ENCODE measurements around the gene TMEM135.
"Not testable (repeated sequence)": the region's sequence is repeated elsewhere in the genome, so short reads cannot be mapped to it uniquely, and the experiment has no call there.

The TMEM135 gene

GRCh38 chr11:87081358-87081757, 43.6 kb downstream of the TMEM135 start:
- DNase-seq, result no peak

DNA sequence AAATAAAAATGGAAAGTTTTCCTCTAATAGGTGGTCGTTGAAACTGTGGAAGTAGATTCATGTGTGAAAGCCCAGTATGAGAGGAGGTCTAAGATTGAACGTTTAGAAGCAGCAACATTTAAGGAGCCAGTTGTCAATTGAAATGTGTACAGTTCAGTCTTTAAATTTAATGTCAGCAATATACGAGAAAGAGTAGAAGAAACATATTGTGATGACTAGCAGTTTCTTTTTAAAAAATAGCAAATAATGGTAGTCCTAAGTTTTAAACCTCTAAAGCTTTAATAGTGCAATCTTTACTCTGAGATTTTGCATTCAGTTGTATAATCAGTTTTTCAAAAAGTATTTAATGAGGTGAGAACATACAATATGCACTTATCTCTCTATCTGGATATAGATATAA, 44.9 kb downstream of the TMEM135 start:
- DNase-seq, result no peak

- DNase-seq, result no peak
Measured at GRCh38 chr11:87083029-87083428, 45.3 kb downstream of the TMEM135 start.

GRCh38 chr11:87092159-87092558, 54.4 kb downstream of the TMEM135 start:
- no peak for DNase-seq

DNA sequence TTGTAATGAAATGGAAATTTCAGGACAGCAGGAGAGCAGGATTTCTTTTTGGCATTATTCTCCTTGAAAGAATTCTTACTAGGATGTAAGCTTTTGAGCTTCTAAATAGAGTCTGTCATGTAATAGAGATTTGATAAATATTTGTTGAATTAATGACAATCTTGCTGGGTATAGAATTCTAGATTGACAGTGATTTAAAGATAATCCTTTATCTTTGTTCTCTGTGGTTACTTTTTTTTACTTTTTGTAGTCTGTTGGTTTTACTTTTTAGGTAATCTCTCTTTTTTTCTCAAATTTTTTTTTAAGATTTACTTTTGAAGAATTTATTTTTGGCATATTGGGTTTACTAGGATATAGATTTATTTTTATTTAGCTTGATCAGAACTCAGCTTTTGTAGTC, 54.8 kb downstream of the TMEM135 start:
- no peak for DNase-seq

DNA sequence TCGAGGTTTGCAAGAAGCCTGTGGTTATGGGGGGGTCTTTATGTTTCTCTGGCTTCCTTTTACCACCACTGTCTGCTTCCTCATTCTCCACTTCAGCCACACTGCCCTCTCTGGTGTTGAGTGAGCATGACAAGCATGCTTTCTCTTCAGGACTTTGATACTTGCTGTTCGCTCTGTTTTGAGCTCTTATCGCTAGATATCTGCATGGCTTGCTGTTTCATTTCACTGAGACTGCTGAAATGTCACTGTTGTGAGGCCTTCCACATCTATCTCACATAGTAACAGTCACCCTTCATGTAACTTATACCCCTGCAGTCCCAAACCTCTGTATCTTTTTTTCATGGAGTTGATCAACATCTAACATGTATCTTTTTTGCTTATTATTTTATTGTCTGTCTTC, 59.8 kb downstream of the TMEM135 start:
- DNase-seq, result peak; percentile 37

DNA sequence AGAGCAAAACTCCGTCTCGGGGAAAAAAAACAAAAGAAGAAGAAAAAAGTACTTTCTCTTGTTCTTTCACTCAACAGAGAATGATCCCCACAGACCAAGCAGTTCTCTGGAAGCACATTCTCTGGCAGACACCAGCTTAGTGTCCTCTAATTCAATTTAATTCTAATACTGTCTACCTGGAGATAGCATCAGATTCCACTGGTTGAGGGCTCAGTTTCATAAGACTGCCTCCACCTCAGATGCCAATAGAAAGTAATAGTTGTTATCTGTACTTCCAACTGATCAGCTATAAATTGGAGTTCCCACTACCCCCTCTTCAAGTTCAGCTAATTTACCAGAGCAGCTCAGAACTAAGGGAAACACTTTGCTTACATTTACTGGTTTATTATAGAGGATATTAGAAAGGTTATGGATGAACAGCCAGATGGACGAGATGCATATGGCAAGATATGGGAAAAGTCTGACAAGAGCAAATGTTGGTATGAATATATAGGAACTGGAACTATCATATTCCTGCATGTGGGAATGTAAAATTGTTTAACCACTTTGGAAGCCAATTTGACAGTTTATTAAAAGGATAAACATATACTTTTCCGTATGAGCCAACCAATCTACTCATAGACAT, 64.3 kb downstream of the TMEM135 start:
- no peak for DNase-seq

DNA sequence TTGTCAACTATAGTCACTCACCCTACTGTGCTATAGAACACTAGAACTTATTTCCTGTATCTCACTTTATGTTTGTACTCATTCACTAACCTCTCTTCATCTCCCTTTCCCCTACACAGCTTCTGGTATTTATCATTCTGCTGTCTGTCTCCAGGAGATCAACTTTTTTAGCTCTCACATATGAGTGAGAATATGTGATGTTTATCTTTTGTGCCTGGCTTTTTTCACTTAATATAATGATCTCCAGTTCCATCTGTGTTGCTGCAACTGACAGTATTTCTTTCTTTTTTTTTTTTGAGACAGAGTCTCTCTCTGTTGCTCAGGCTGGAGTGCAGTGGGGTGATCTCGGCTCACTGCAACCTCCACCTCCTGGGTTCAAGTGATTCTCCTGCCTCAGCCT, 68.1 kb downstream of the TMEM135 start:
- not testable (repeated sequence) for DNase-seq

- not testable (repeated sequence) for DNase-seq
Measured at GRCh38 chr11:87107379-87107778, 69.6 kb downstream of the TMEM135 start.

DNA sequence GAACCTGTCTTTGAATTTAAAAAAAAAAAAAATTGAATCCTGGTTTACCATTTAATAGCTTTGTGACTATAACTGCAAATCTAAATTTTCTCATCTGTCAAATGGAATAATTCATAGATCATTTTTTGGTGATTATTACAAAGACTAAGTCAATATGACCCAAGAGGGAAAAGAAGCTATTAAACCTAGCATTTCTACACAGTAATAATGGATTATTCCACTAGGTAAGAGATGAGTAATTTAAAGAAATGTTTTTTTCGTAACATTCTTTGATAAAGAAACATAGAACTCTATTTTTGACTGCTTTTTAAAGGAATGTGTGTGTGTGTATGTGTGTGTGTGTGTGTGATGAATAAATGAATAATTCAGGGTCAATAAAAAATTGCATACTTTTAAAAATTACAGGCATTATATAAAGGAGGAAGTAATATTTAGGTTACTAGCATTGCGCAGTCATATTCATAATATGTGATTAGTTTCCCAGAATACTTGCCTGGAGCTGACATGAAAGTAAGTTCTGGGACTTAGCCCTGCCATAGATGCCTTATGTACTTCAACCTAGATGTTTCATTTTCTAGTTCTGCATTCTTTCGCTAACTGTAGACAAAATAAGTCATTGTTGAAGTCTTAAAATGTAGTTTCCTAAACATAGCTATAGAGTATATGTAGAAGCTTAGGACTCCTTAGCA, 72.9 kb downstream of the TMEM135 start:
- DNase-seq, result no peak

- DNase-seq, result no peak
Measured at GRCh38 chr11:87114093-87114492, 76.4 kb downstream of the TMEM135 start.

GRCh38 chr11:87116185-87116584, 78.5 kb downstream of the TMEM135 start:
- no peak for DNase-seq

DNA sequence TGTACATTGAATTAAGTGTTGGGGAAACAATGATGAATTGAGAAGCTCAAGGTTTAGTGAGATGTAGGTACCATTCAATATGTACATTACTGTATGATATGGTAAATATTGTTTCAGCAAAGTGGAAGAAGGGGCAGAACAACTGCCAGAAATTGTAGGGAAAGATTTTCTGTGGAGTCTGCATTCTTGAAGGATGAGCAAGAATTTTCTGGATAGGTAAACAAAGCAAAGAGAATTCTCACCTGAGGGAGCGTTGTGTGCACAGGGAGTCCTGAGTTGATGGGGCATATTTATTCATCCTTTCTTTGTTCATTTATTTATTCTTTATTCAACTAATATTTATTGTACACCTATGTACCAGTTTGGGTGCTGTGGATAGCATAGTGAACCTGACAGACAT, 83.2 kb downstream of the TMEM135 start:
- DNase-seq, result no peak

DNA sequence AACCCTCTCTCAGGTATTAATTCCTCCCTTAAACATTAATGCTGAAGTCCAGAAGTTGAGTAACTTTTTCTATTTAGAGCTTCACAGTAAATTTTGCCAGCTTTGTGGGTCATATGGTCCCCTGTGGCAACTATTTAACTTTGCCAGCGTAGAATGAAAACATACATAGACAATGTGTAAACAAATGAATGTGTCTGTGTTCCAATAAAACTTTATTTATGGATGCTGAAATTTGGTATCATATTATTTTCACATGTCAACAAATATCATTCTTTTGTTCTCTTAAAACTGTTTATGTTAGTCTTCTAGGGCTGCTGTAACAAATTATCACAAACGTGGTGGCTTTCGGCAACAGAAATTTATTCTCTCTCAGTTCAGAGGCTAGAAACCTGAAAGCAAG, 85.1 kb downstream of the TMEM135 start:
- DNase-seq, result no peak

DNA sequence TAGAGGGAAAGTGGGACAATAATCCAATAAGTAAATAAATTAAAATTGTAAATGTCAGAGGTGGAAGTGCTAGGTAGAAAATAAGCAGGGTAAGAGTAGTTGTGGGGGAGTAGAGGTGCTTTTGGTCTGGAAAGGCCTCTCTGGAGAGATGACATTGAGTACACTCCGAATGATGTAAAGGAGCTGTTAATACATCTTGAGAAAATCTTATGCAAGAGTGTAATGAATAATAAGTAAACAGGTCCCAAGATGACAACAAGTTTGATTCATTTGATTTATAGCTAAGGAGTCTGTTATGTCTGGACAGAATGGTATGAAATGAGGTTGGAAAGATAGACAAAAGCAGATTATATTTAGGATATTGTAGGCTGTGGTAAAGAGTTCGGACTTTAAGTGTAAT, 87.5 kb downstream of the TMEM135 start:
- DNase-seq, result no peak

DNA sequence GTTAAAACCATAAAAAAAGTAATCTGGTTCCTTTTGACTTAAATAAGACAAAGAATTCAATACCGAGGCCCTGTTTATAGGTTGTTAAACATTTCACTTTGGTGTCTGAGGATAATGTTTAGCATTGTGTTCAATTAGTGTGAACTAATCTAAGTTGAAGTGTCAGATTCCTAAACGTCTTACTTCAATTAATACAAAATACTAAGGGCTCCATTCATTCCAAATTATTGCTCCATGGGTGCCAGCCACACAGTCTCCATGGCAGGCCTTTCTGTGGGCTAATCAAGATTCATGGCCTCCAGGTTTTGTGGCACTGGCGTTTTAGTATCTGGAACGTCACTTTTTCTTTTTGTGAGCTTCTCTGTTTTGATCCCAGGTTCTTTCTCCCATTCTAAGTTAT, 89.4 kb downstream of the TMEM135 start:
- no peak for DNase-seq

DNA sequence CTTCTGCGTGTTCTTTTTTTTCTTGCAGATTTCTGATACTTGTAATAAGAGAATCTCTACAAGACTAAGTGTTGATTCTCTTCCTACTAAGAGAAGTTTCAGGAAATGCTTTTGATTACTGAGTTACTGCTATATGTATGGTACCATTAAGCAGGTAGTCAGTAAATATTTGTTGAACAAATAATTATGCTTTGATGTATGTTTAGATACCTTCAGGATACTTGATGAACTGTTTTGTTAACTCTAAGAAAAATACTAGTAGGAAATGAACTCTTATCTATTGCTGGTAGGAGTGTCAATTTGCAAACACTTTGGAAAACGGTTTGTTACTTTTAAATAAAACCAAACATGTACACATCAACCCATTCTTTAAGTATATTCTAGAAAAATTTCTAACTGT, 90.6 kb downstream of the TMEM135 start:
- DNase-seq, result no peak

DNA sequence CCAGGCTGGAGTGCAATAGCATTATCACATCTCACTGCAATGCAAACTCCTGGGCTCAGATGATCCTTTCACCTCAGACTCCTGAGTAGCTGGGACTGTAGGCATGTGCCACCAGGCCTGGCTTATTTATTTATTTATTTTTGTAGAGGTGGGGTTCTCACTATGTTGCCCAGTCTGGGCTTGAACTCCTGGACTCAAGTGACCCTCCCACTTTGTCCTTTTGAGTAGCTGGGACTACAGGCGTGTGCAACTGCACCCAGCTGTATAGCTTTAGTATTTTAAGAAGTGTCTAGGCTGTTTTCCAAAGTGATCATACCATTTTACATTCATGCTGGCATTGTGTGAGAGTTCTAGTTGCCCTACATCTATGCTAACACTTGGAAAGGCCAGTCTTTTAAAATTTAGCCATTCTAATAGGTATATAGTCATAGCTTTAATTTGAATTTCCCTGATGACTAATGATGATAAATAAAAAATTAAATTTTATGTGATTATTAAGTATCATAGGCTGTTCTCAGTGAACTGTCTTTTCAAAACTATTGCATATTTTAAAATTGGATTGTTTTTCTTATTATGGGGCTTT, 96.9 kb downstream of the TMEM135 start:
- DNase-seq, result no peak

DNA sequence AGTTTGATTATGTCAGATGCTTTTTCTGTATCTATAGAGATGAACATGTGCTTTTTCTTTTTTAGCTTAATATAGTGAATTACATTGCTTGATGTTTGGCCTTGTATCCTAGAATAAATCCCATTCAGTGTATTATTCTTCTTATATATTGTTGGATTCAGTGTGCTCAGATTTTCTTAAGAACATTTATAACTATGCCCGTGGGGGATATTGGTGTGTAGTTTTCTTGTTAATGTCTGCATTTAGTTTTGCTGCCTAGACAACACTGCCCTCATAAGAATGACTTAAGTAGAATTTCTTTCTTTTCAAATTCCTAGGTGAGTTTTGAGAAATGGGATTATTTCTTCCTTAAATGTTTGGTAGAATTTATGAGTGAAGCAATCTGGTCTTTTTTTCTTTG, 98.5 kb downstream of the TMEM135 start:
- DNase-seq, result no peak

DNA sequence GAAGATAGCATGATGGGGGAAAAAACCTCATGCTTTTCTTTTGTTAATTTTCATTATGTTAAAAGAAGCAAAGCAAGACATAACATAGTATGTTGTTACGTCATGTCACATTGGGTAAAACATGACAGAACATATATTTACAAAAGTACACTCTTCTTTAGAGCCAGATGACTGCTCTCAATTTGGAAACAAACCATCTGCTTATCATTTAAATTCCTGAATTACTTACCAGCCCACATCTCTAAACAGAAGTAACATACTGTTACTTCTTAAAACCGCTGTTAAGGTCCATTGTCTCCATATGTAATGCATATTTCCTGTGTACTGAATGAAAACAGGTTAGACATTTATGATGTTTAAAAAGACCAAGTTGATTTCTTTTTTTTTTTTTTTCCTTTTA, 100.0 kb downstream of the TMEM135 start:
- no peak for DNase-seq

GRCh38 chr11:87139475-87139874, 101.7 kb downstream of the TMEM135 start:
- DNase-seq, result no peak

- DNase-seq, result no peak
Measured at GRCh38 chr11:87141322-87141721, 103.6 kb downstream of the TMEM135 start.

- DNase-seq, result no peak
Measured at GRCh38 chr11:87141980-87142514, 104.3 kb downstream of the TMEM135 start.

DNA sequence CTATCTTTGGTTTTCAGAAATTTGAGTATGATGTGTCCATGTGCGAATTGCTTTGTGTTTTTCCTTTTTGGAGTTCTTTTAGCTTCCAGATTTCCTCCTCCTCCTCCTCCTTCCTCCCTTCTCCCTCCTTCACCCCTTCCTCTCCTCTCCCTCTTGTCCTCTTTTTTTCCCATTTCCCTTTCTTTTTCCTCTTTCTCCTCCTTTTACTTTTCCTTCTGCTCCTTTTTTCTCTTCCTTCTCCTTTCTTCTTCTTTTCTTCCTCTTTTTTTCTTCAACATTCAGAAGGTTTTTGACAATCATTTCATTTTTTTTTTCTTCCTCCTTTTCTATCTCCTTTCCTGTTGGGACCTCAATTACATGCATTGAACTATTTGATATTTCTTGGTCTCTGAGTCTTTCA, 104.9 kb downstream of the TMEM135 start:
- no peak for DNase-seq

Data from stimulated activated CD4-positive, alpha-beta T cell treated with anti-CD3 and anti-CD28 coated beads, Interleukin-15, amount 100 ng/mL, for 24 hours (primary cell).